GM21447 (cell line): ENCODE results near the gene ZNF132.
"Not testable (repeated sequence)": the region's sequence is repeated elsewhere in the genome, so short reads cannot be mapped to it uniquely, and the experiment has no call there.

ENCODE experiments used
- ATAC-seq: cut with Tn5 transposase; IDR thresholded peaks from one replicate; pipeline ENCODE4 v1.9.1; 2021; ENCODE audit not compliant: unreplicated experiment

The ZNF132 gene

GRCh38 chr19:58468216-58468839 lies 28.4 kb upstream of the ZNF132 start:
- ATAC-seq = no peak

- ATAC-seq = peak; percentile 88
Measured at GRCh38 chr19:58466760-58467589, 27.0 kb upstream of the ZNF132 start, which contains the start of gene ZNF324. TSS of gene ZNF324 (plus strand) at chr19:58467080. CDS start at chr19:58469186, 2,106 bp downstream.

- ATAC-seq = no peak
Measured at GRCh38 chr19:58466089-58466759, 26.3 kb upstream of the ZNF132 start.

- no peak for ATAC-seq
Measured at GRCh38 chr19:58460039-58460438, 20.1 kb upstream of the ZNF132 start.

GRCh38 chr19:58456111-58456510 lies 16.2 kb upstream of the ZNF132 start:
- ATAC-seq = no peak

- ATAC-seq = no peak
Measured at GRCh38 chr19:58455306-58455705, 15.4 kb upstream of the ZNF132 start.

GRCh38 chr19:58453743-58454142 lies 13.8 kb upstream of the ZNF132 start:
- no peak for ATAC-seq

GRCh38 chr19:58451358-58452101 lies 11.6 kb upstream of the ZNF132 start, which contains the start of gene ZNF324B:
TSS of gene ZNF324B (plus strand) at chr19:58451622. CDS start at chr19:58453702, 2,080 bp downstream.
- ATAC-seq = peak; percentile 94

GRCh38 chr19:58450856-58451357 lies 11.0 kb upstream of the ZNF132 start:
- peak; percentile 13 for ATAC-seq

- not testable (repeated sequence) for ATAC-seq
Measured at GRCh38 chr19:58449980-58450379, 10.0 kb upstream of the ZNF132 start.

- not testable (repeated sequence) for ATAC-seq
Measured at GRCh38 chr19:58448860-58449259, 8.9 kb upstream of the ZNF132 start.

- not testable (repeated sequence) for ATAC-seq
Measured at GRCh38 chr19:58442986-58443385, 3.0 kb upstream of the ZNF132 start.

- no peak for ATAC-seq
Measured at GRCh38 chr19:58440556-58440955, 603 bp upstream of the ZNF132 start.

GRCh38 chr19:58434217-58434616 lies 5.7 kb downstream of the ZNF132 start:
- no peak for ATAC-seq

- no peak for ATAC-seq
Measured at GRCh38 chr19:58429745-58430144, 10.2 kb downstream of the ZNF132 start.

GRCh38 chr19:58428617-58429016 lies 11.3 kb downstream of the ZNF132 start:
- no peak for ATAC-seq

- ATAC-seq = no peak
Measured at GRCh38 chr19:58417071-58417470, 22.9 kb downstream of the ZNF132 start.

GRCh38 chr19:58416604-58417003 lies 23.3 kb downstream of the ZNF132 start:
- ATAC-seq = no peak

- peak; percentile 31 for ATAC-seq
Measured at GRCh38 chr19:58409010-58409790, 30.8 kb downstream of the ZNF132 start.
